GM11168 (cell line): ENCODE results near the gene LCLAT1.

Experiments used
- in situ Hi-C: fragments of 300-500 bp; cut with MboI; formaldehyde crosslinking; loops from one replicate; pipeline ENCODE4 v1.12.0; 2022; ENCODE audit warnings: low sequenced_read_pairs; ENCODE audit not compliant: unreplicated experiment

LCLAT1 gene

GRCh38 chr2:30683236-30683956 is 236.3 kb downstream of the LCLAT1 start:
- in situ Hi-C loops, result loop anchor here (10.0 kb wide), 1 partner anchor 499 kb away; no protein-coding TSS in a partner anchor

- in situ Hi-C loops, result loop anchor here (10.0 kb wide), 1 partner anchor 499 kb away; no protein-coding TSS in a partner anchor
Measured at GRCh38 chr2:30684026-30684425, 237.0 kb downstream of the LCLAT1 start.

GRCh38 chr2:30684516-30684915 is 237.5 kb downstream of the LCLAT1 start:
- in situ Hi-C loops, result loop anchor here (10.0 kb wide), 1 partner anchor 500 kb away; no protein-coding TSS in a partner anchor

- in situ Hi-C loops, result loop anchor here (10.0 kb wide), 1 partner anchor 500 kb away; no protein-coding TSS in a partner anchor
Measured at GRCh38 chr2:30684996-30685395, 237.9 kb downstream of the LCLAT1 start.

GRCh38 chr2:30686000-30686399 is 239.0 kb downstream of the LCLAT1 start:
- in situ Hi-C loops, result loop anchor here (10.0 kb wide), 1 partner anchor 501 kb away; no protein-coding TSS in a partner anchor

GRCh38 chr2:30686669-30687068 is 239.6 kb downstream of the LCLAT1 start:
- in situ Hi-C loops, result loop anchor here (10.0 kb wide), 1 partner anchor 502 kb away; no protein-coding TSS in a partner anchor

- in situ Hi-C loops, result loop anchor here (10.0 kb wide), 1 partner anchor 504 kb away; no protein-coding TSS in a partner anchor
Measured at GRCh38 chr2:30688956-30689401, 241.9 kb downstream of the LCLAT1 start.

GRCh38 chr2:30689496-30690125 is 242.6 kb downstream of the LCLAT1 start:
- in situ Hi-C loops, result loop anchor here (10.0 kb wide), 1 partner anchor 505 kb away; no protein-coding TSS in a partner anchor

- in situ Hi-C loops, result no loop called here
Measured at GRCh38 chr2:30690126-30690561, 243.1 kb downstream of the LCLAT1 start.

GRCh38 chr2:30691091-30691947 is 244.3 kb downstream of the LCLAT1 start:
- in situ Hi-C loops, result no loop called here

GRCh38 chr2:30691948-30692828 is 245.1 kb downstream of the LCLAT1 start:
- in situ Hi-C loops, result no loop called here

GRCh38 chr2:30692829-30693275 is 245.8 kb downstream of the LCLAT1 start:
- in situ Hi-C loops, result no loop called here
